Measurements from ENCODE around the gene MICAL3. TPM values are rescaled to one million over a fixed set of nuclear protein-coding genes. Genes with fewer than 3 reads are reported as not detected.
"Not testable (repeated sequence)": the region's sequence is repeated elsewhere in the genome, so short reads cannot be mapped to it uniquely, and the experiment has no call there.

Gene MICAL3
- total RNA-seq, 1 donor from 2014 or later: 33.6 TPM

DNA sequence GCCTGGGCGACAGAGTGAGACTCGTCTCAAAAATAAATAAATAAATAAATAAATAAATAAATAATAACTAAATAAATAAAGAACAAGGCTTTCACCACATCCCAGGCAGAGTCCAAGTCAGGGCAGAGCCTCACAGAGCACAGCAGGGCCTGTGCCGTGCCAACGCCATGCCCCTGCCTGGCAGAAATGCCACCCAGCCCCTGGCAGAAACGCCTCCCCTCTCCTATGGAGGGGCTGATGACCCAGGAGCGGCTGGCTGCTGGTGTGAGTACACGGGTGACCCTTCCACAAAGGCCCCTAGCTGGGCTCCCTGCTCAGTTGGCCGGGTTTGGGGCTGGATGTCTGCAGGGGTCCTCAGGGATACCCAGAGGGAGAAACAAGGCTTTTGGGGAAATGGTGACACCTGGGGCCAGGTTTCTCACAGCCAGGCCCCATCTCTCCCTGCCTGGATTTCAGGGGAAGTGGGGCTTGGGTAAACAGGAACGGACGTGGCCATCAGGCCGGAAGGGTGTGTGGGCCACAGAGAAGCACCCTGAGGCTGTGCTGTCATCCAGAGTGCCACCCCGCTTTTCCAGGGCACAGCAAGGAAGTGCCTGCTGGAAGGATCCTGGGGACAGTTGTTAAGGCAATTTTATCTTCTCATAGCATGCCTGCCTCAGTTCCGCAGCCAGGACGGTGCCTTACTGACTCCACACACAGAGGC is 255.2 kb downstream of the MICAL3 start:
- Mint-ChIP-seq H3K4me1 (peaks cover 26% of the 10 kb centered on the region), H3K27me3 (ENCODE audit: insufficient read depth, low read depth) (peaks cover 6% of the 10 kb centered on the region), H3K4me3 (no peak overlapping the region), H3K9me3 (no peaks in the 10 kb centered on the region), H3K27ac (no peak overlapping the region), H3K36me3 (no peaks in the 10 kb centered on the region)
- no peaks in the 10 kb centered on the region for H3K27me3 ChIP-seq
- no peaks in the 10 kb centered on the region for H4K20me1 ChIP-seq (ENCODE audit: low read depth)
- no peaks in the 10 kb centered on the region for H3K9me3 ChIP-seq (ENCODE audit: low read depth)
- TF ChIP-seq EZH2 (IDR thresholded peaks at IDR 0.05) (no peak), CTCF (IDR thresholded peaks at IDR 0.05) (no peak)
- H3K79me2 ChIP-seq (ENCODE audit: low read depth): peaks cover 8% of the 10 kb centered on the region
- H3K9ac ChIP-seq: no peak overlapping the region
- no peak overlapping the region for H2AFZ ChIP-seq (replicated peaks)
- no peaks in the 10 kb centered on the region for H3F3A ChIP-seq (ENCODE audit: low read depth)
- H3K4me1 ChIP-seq: peaks cover 9% of the 10 kb centered on the region
- H3K4me3 ChIP-seq: no peak overlapping the region
- H3K27ac ChIP-seq: no peak overlapping the region
- H3K4me2 ChIP-seq: no peak overlapping the region
- no peak for DNase-seq (ENCODE audit: low spot score)
- no peaks in the 10 kb centered on the region for H3K36me3 ChIP-seq

DNA sequence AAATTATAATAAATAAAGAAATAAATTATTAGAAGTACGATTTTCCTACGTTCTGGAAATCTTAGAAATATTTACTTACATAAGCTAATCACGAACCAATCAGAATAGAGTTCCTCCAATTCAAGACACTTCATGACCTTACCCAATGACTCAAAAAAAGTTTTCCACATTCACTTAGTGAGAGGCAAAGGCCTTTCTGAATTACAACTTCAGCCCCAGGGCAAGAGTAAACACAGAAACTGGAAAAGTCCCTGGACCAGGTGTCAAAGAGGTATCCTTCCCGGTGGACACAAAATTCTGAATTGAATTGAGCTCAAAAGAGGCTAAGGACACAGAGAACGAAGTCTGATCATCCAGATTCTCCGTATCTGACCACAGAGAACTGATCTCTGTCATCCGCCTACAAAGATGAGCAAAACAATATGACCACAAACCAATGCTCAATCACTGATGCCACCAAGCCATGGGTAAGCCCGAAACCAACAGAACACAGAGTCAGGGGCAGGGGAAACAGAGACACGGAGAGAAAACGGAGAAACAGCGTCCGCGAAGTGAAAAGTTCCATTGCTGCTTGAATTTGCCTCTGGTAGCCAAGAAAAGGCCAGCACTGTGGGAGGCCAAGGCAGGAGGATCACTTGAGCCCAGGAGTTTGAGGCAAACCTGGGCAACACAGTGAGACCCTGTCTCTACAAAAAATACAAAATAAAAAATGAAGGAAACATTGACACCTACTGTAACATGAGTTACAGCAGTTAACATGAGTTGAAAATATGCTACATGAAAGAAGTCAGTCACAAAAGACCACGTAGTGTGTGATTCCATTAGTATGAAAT is 256.9 kb downstream of the MICAL3 start:
- DNase-seq (ENCODE audit: low spot score): no peak
- Histone ChIP-seq H3F3A (ENCODE audit: low read depth) (no peaks in the 10 kb centered on the region), H3K9ac (no peak overlapping the region), H3K79me2 (ENCODE audit: low read depth) (no peaks in the 10 kb centered on the region), H4K20me1 (ENCODE audit: low read depth) (no peaks in the 10 kb centered on the region), H3K4me2 (no peak overlapping the region), H3K4me3 (no peak overlapping the region), H3K36me3 (no peaks in the 10 kb centered on the region), H3K4me1 (no peaks in the 10 kb centered on the region), H3K27ac (no peak overlapping the region), H3K27me3 (no peaks in the 10 kb centered on the region), H3K9me3 (ENCODE audit: low read depth) (no peaks in the 10 kb centered on the region), H2AFZ (replicated peaks) (no peak overlapping the region)
- no peaks in the 10 kb centered on the region for H3K36me3 Mint-ChIP-seq
- peaks cover 17% of the 10 kb centered on the region for H3K4me1 Mint-ChIP-seq
- peaks cover 3% of the 10 kb centered on the region for H3K27me3 Mint-ChIP-seq (ENCODE audit: insufficient read depth, low read depth)
- H3K9me3 Mint-ChIP-seq: no peaks in the 10 kb centered on the region
- no peak overlapping the region for H3K4me3 Mint-ChIP-seq
- TF ChIP-seq EZH2phosphoT487 (IDR thresholded peaks at IDR 0.05) (no peak), EZH2 (IDR thresholded peaks at IDR 0.05) (no peak), CTCF (IDR thresholded peaks at IDR 0.05) (no peak)
- H3K27ac Mint-ChIP-seq: no peak overlapping the region

- H3K9me3 Mint-ChIP-seq; H3K27ac ChIP-seq; H3K27me3 ChIP-seq; H3K9me3 ChIP-seq (ENCODE audit: low read depth); H3K4me2 ChIP-seq; DNase-seq (ENCODE audit: low spot score); H2AFZ ChIP-seq (replicated peaks); H3K36me3 Mint-ChIP-seq; H4K20me1 ChIP-seq (ENCODE audit: low read depth); H3K4me1 ChIP-seq; H3K79me2 ChIP-seq (ENCODE audit: low read depth); H3K4me3 ChIP-seq; H3K27me3 Mint-ChIP-seq (ENCODE audit: insufficient read depth, low read depth); H3K36me3 ChIP-seq; H3K9ac ChIP-seq; H3K4me3 Mint-ChIP-seq; H3K27ac Mint-ChIP-seq; H3F3A ChIP-seq (ENCODE audit: low read depth): not testable (repeated sequence)
- H3K4me1 Mint-ChIP-seq: peaks cover 15% of the 10 kb centered on the region
Measured at GRCh38 chr22:17764852-17765251, 259.5 kb downstream of the MICAL3 start.

DNA sequence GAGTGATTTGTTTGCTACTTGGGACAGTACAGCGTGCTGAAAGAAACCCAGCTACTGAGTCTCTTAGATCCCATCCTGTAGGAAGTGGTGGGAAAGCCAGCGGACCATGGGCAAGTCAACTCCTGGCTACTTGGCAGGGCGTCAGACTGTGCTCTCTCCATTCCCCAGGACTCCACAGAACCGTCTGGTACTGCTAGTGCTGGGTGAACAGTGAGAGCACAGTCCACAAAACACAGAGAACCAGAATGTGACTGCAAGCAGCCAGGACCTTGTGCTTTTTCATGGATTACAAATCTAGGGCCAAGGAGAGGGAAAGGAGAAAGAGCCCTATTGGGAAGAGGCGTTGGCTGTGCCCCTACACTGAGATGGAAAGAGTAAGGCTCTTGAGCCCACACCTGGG is 260.3 kb downstream of the MICAL3 start:
- Mint-ChIP-seq H3K27ac (peak overlapping the region; percentile 66), H3K27me3 (ENCODE audit: insufficient read depth, low read depth) (peaks cover 2% of the 10 kb centered on the region), H3K36me3 (no peaks in the 10 kb centered on the region), H3K4me3 (no peak overlapping the region), H3K9me3 (no peaks in the 10 kb centered on the region), H3K4me1 (peaks cover 15% of the 10 kb centered on the region)
- H3F3A ChIP-seq (ENCODE audit: low read depth): no peaks in the 10 kb centered on the region
- no peak for DNase-seq (ENCODE audit: low spot score)
- no peaks in the 10 kb centered on the region for H3K27me3 ChIP-seq
- no peak overlapping the region for H2AFZ ChIP-seq (replicated peaks)
- H3K4me1 ChIP-seq: no peaks in the 10 kb centered on the region
- no peak overlapping the region for H3K27ac ChIP-seq
- H3K36me3 ChIP-seq: no peaks in the 10 kb centered on the region
- H3K4me2 ChIP-seq: no peak overlapping the region
- H3K9ac ChIP-seq: no peak overlapping the region
- H3K79me2 ChIP-seq (ENCODE audit: low read depth): no peaks in the 10 kb centered on the region
- no peaks in the 10 kb centered on the region for H3K9me3 ChIP-seq (ENCODE audit: low read depth)
- TF ChIP-seq CTCF (IDR thresholded peaks at IDR 0.05) (no peak), EZH2 (IDR thresholded peaks at IDR 0.05) (no peak), EZH2phosphoT487 (IDR thresholded peaks at IDR 0.05) (no peak)
- no peaks in the 10 kb centered on the region for H4K20me1 ChIP-seq (ENCODE audit: low read depth)
- H3K4me3 ChIP-seq: no peak overlapping the region

DNA sequence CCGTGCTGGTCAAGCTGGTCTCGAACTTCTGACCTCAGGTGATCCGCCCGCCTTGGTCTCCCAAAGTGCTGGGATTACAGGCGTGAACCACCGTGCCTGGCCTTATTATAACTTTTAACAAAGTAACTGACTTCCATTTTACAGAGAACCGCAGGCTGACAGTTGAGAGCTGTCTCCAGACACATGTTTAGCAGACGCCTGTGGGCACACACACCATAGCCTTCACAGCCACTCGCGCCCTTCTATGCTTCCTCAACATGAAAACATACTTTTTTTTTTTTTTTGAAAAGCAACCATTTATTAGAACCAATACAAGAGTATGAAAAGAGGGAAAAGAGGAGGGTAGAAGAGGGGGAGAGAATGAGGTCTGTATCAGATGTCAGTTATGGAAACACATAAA is 260.9 kb downstream of the MICAL3 start:
- H3K9me3 Mint-ChIP-seq; H4K20me1 ChIP-seq (ENCODE audit: low read depth); H3K36me3 ChIP-seq: not testable (repeated sequence)

More for the DNA sequence above, 260.9 kb downstream of the MICAL3 start:
- not testable (repeated sequence) for H3K36me3 Mint-ChIP-seq; H3K4me3 ChIP-seq; H3K4me1 ChIP-seq; H2AFZ ChIP-seq (replicated peaks); H3F3A ChIP-seq (ENCODE audit: low read depth); H3K9ac ChIP-seq; H3K9me3 ChIP-seq (ENCODE audit: low read depth); H3K4me3 Mint-ChIP-seq; H3K79me2 ChIP-seq (ENCODE audit: low read depth); H3K4me2 ChIP-seq; H3K27me3 Mint-ChIP-seq (ENCODE audit: insufficient read depth, low read depth); H3K27me3 ChIP-seq; DNase-seq (ENCODE audit: low spot score); H3K27ac Mint-ChIP-seq; H3K27ac ChIP-seq
- peaks cover 15% of the 10 kb centered on the region for H3K4me1 Mint-ChIP-seq

All from neural progenitor cell (in vitro differentiated cells).